Left renal pelvis (tissue), 4 donors: Measurements from ENCODE around the gene OR2AG2. TPM values are rescaled to one million over a fixed set of nuclear protein-coding genes. Genes with fewer than 3 reads are reported as not detected.

Experiments used
- DNase-seq, 4 donors: peaks; one replicate each; pipeline ENCODE4 v3.0.0-alpha.2; 2013; ENCODE audit warnings: low read depth in 4 of 4, low spot score in 3 of 4
- polyA plus RNA-seq, 4 donors: library from polyadenylated mRNA; unstranded; fragments of 120-200 nt; gene quantifications; one replicate each; pipeline ENCODE4 v1.2.1, GENCODE V29; 2013; ENCODE audit not compliant: insufficient read length in 4 of 4

OR2AG2 gene
- polyA plus RNA-seq, 4 donors: 0.04 to 0.06 (median 0.05) TPM; not detected in 1

GRCh38 chr11:6745018-6745417 lies 26.8 kb downstream of the OR2AG2 start:
- no peak for DNase-seq

DNA sequence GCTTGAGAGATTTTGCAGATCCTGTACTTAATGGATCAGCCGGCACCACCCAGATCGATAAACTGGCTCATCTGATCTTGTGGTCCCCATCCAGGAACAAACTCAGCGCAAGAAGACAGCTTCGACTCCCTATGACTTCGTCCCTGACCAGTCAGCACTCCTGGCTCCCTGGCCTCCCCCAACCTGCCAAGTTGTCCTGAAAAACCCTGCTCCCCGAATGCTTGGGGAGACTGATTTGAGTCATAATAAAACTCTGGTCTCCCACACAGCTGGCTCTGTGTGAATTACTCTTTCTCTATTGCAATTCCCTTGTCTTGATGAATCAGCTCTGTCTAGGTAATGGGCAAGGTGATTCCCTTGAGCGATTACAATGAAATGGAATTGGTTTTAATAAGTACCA lies 29.5 kb downstream of the OR2AG2 start:
- DNase-seq: no peak

- no peak for DNase-seq
These were observed 33.2 kb downstream of the OR2AG2 start for GRCh38 chr11:6738590-6738989.

- DNase-seq: no peak
These were observed 33.8 kb downstream of the OR2AG2 start for GRCh38 chr11:6737872-6738466.

DNA sequence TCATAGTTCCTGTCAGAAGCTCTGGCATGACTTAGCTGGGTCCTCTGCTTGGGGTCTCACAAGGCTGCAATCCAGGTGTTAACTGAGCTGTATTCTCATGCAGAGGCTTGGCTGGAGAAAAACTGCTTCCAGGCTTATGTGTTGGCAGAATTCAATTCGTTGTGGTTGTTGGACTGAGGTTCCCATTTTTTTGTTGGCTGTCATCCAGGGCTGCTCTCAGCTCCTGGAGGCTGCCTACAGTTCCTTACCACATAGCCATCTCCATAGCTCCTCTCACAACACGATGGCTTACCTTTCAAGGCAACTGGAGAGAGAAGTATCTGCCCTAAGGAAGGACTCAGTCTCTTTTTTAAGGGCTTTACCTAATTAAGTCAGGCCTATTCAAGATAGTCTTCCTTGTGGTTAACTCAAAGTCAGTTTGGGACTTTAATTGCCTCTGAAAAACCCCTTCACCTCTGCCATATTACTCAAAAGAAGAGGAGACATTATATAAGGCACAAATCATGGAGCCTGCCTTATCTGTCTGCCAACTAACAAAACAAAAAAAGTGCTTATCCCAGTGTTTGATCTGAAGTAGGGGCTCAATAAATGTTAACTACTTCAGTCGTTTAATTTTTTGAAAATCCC lies 35.2 kb downstream of the OR2AG2 start:
- no peak for DNase-seq

GRCh38 chr11:6735306-6735705 lies 36.5 kb downstream of the OR2AG2 start:
- DNase-seq: no peak

DNA sequence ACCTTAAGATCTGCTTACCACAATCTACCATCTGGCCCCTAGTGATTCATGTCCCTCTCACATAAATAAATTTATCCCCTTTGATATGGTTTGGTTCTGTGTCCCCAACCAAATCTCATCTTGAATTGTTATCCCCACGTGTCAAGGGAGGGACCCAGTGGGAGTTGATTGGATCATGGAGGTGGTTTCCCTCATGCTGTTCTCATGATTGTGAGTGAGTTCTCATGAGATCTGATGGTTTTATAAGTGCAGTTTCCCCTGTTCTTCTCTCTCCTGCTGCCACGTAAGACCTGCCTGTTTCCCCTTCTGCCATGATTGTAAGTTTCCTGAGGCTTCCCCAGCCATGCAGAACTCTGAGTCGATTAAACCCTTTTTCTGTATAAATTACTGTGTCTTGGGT lies 37.2 kb downstream of the OR2AG2 start:
- DNase-seq: no peak

GRCh38 chr11:6733326-6734275 lies 38.2 kb downstream of the OR2AG2 start:
- no peak for DNase-seq

DNA sequence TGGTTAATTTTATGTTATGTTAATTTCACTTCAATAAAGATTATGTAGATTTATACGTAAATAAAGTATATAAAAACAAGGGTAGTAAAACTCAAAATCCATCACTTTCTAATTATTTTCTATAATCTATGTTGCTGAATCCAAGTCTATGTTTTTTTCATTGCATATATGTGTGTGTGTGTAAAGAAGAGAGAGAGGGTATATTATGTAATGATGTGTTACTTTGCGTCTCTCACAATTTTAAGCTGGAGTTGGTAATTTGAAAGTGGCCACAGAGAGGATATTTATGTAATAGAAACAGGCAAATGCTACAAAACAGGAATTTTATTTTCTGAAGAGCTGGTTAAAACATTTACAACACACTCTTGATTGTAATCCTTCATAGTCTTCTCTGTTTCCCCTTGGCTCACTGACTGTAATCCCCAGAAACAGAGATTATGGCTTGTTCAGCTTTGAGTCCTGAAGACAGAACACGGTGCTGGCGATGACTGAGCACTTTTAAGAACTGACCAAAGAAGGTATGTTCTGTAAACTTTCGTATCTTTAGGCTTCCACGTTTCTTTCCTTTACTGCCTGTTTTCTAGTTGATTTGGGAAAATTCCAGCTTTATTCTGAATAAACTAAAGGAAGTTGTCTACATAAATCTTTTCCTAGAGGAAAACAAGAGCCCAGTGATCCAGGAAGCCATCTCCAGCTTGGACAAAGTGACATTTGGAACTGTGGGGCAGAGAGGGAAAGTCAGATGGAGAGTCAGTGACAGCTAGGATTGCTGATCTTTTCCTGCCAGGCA lies 43.6 kb downstream of the OR2AG2 start:
- DNase-seq: no peak

DNA sequence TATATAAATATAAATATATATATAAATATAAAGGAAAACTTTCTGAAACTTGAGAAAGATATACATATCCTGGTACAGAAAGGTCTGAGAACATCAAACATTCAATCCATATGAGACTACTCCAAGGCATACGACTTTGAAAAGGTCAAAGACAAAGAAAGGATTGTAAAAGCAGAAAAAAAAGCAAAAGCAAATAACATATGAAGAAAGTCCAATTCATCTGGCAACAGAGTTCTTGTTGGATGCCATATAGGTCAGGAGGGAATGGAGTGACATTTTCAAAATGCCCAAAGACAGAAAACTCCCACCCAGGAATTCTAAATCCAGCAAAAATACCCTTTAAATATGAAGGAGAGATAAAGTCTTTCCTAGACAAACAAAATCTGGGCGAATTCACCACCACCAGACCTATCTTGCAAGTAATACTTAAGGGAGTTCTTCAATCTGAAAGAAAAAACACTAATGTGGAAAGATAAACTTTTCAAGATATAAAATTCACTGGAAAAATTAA lies 46.3 kb downstream of the OR2AG2 start:
- no peak for DNase-seq

DNA sequence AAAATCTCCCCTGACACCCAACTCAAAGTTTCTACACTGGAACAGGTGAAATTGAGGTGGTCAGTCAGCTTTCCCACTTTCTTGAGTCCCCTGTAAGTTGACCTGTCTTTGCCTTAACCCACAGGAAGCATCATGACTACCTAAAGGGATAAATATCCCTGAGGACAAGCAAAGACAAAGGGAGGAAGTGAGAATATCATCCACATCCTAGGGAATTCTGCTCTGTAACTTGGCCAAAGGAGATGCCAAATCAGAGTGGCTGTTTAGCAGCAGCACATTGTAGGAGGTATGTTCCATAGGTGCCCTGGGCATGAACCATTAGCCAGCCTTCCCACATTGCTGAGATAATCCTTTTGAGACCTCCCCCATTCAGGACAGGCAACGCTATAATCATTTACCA lies 47.8 kb downstream of the OR2AG2 start:
- DNase-seq: no peak

- DNase-seq: no peak
These were observed 50.4 kb downstream of the OR2AG2 start for GRCh38 chr11:6721343-6721742.

GRCh38 chr11:6719576-6719975 lies 52.2 kb downstream of the OR2AG2 start:
- no peak for DNase-seq

DNA sequence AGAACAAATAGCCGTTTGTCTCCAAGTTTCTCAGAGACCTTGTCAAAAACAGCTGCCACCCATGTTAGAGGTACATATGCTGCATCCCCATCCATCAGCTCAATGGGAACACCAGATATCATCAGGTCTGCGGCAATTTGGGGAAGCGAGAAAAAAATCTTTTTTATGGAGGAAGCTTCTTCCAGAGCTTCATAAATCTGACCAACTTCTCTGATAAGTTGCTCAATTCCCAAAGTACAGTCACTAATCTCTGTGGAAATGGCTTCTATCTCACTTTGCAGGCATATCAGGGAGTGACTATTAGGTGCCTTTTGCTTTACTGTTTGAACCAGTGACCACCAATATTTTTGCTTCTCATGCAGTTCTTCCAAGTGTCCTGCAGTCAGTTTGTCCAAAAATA lies 54.4 kb downstream of the OR2AG2 start:
- DNase-seq: no peak

Other genes starting within 250 kb of the OR2AG2 start
- gene RRP8, start 168.4 kb downstream of the OR2AG2 start, polyA plus RNA-seq: 10 to 100 TPM; 19.2 to 24.9 (median 19.9) TPM
- gene ILK, start 168.2 kb downstream of the OR2AG2 start, polyA plus RNA-seq: 100 to 1,000 TPM; 141 to 176 (median 151) TPM
- 10 to 100 TPM; 62.2 to 93.7 (median 80.0) TPM for gene TAF10, start 159.8 kb downstream of the OR2AG2 start, polyA plus RNA-seq
- gene TPP1, start 152.6 kb downstream of the OR2AG2 start, polyA plus RNA-seq: 100 to 1,000 TPM in 3 of 4 donors, 10 to 100 TPM in 1; 61.8 to 134 (median 110) TPM
- gene DCHS1, start 116.2 kb downstream of the OR2AG2 start, polyA plus RNA-seq: 10 to 100 TPM; 30.3 to 79.9 (median 36.9) TPM
- gene MRPL17, start 88.6 kb downstream of the OR2AG2 start, polyA plus RNA-seq: 10 to 100 TPM; 45.6 to 68.1 (median 64.6) TPM
- gene OR2AG1, start 11.0 kb upstream of the OR2AG2 start, polyA plus RNA-seq: under 1 TPM in 1 of 4 donors, not detected in 3; 0.06 TPM
- gene OR6A2, start 27.7 kb upstream of the OR2AG2 start, polyA plus RNA-seq: not detected
- not detected for gene OR10A5, start 73.7 kb upstream of the OR2AG2 start, polyA plus RNA-seq
- under 1 TPM in 2 of 4 donors, not detected in 2; 0.04 to 0.09 TPM for gene OR10A2, start 91.1 kb upstream of the OR2AG2 start, polyA plus RNA-seq
- gene OR10A4, start 104.6 kb upstream of the OR2AG2 start, polyA plus RNA-seq: not detected
- not detected for gene OR2D2, start 120.5 kb upstream of the OR2AG2 start, polyA plus RNA-seq
- not detected for gene OR2D3, start 149.0 kb upstream of the OR2AG2 start, polyA plus RNA-seq
- 1 to 10 TPM; 1.6 to 3.8 (median 3.2) TPM for gene ZNF215, start 154.4 kb upstream of the OR2AG2 start, polyA plus RNA-seq
- gene ZNF214, start 248.4 kb upstream of the OR2AG2 start, polyA plus RNA-seq: 10 to 100 TPM in 3 of 4 donors, 1 to 10 TPM in 1; 7.4 to 14.2 (median 11.4) TPM
- gene NLRP14, start 248.5 kb upstream of the OR2AG2 start, polyA plus RNA-seq: under 1 TPM; 0.15 to 0.73 (median 0.67) TPM